Anterior cingulate cortex (tissue), 58 donors: ENCODE data around the gene GRAMD1A.
"Not testable (repeated sequence)": the region's sequence is repeated elsewhere in the genome, so short reads cannot be mapped to it uniquely, and the experiment has no call there.

ENCODE experiments used
- DNase-seq, 58 donors: peaks; one replicate each; lab custom pipeline; 2025; lab: John Stamatoyannopoulos, UW

The GRAMD1A gene

DNA sequence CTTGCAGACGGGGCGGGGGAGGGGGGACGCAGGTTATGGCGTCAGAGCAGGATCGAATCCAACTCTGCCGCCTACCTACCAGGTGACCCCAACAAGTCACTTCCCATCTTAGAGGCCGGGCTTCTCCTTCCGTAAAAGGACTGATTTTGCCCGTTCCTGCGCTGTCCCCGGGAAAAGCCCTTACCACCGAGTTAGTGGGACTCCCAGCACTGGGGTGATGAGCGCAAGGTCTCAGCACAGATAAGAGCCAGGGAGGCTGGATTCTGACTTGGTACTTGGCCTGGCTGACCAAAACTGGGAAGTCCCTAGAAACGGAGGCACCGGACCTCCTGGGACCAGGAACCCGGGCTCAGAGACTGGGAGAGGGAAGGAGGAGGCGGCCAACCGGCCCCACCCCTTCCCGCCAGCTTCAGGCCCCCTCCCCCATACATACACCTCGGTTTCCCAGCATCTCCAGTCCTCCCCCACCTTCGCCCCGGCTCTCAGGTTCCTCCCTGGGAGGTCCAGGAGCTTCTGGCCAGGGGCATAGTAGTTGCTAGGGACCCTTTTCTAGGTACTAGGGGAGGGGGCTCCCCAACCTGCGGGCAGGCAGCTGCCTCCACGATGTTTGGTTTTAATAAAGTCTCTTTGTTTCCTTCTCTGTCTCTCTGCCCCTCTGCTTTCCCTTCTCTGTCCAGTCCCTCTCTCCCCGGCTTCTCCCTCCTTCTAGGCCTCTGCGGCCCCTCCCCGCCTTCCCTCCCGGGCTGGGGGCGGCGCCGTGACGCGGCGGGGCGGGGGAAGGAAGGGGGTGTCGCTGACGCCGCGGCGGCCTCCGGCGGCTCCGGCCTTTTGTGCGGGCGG lies at the start of gene GRAMD1A:
TSS of gene GRAMD1A (plus strand) at position 826 of the 840 bp plus-strand sequence. CDS start 156 bp downstream, outside the sequence.
- peak in 57 of 58 donors; percentile 25 to 86 (median 72) for DNase-seq

DNA sequence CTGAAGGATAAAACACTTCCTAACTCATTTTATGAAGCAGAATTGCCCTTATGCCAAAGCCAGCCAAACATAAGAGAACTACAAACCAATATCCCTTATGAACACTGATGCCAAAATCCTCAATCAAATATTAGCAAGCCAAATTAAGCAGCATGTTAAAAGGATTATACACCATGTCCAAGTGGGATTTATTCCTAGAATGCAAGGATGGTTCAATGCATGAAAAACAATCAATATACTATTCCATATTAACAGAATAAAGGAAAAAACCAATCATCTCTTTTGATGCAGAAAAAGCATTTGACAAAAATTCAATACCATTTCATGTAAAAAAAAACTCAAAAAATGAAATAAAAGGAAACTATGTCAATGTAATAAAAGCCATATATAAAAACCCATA lies 47.0 kb upstream of the GRAMD1A start:
- no peak for DNase-seq

GRCh38 chr19:34957830-34958751 lies 42.0 kb upstream of the GRAMD1A start:
- DNase-seq: no peak

DNA sequence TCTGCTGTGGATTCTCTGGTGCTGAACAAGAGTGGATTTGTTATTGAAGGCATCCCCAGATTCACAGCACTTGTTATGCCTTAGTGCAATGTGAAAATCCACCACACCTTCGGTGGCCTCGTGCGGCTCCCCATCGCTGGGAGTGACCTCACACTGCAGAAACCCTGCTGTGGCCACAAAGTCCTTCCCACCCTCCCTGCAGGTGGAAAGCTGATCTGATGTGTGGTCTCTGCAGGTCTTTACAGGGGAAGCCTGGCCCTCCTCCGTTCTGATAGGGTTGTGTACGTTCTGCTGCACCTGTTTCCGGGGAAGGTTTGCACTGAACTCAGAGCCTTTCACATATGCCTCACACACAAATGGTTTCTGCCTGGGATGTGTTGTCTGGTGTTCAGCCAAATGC lies 41.1 kb upstream of the GRAMD1A start:
- no peak for DNase-seq

GRCh38 chr19:34960103-34960805 lies 39.9 kb upstream of the GRAMD1A start:
- no peak for DNase-seq

DNA sequence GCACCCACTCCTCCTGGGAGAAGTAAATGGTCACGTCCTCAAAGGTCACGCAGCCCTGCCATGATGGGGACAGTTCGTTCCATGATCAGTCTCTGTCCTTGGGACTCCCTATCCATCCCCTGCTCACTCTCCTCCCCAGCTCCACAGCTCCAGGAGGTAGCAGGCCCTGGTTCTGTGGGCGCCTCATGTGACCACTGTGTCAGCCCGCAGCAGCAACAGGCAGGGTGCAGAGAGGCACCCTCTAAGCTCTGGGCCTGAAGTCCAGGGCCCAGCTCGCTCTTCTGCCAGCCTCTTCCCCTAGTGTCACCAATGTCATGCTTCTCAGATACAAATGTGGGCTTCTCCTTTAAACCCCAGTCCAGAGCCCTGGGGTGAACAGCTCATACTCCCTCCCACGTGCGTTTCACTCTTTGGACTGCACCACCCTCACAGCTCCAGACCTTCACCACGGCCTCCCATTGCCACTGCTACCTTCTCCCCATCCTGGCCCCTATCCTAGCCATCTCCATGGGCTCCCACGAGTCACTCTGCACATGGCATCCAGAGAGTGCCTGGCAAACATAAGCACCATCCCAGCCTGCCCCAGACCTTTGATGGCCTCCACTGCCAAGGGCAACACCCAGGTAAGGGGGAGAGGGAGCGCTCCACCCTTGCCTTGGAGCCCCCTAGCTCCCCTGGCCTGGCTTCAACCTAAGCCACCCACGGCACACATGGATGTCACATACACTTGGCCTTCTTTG lies 39.0 kb upstream of the GRAMD1A start:
- DNase-seq: no peak

- no peak for DNase-seq
Observed at GRCh38 chr19:34961775-34962686, 38.1 kb upstream of the GRAMD1A start.

DNA sequence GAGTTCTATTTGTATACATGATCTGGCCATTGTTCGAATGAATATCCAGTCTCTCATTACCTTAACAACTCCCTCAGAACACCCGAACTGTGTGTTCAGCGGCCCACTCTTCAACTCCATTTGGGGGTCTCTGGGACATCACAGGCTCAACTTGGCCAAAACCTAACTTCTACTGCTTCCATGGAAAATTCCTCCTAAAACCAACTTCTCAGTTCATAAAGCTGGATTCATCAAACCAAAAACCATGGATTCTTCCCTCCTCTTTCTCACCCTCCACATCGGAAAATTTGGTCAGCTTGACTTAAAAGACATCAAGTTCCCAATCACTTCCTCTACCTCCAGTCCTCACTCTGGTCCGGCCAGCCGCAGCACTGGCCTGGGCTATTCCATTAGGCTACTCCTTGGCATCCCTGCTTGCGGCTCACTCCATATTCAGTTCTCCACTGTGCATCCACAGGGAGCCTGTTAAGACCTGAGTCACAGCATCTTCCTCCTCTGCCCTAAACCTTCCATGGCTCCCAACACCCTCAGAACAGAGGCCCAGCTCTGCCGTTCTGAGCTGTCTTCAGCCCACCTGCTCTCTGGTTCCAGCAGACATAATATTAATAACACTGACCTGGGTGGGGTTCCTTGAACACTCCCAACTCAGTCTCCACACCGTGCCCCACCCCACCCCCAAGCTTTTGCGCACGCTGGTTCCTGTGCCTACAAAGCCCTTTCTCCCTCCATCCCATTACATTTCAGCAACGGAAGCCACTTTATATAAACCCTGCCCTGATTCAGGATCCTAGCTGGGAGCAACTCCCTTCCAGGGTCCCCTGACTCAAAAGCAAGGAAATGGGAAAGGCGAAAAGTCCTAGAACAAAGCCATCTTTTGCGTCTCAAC lies 37.2 kb upstream of the GRAMD1A start:
- peak in 1 of 58 donors; percentile 14 for DNase-seq

- DNase-seq: peak in 40 of 58 donors; percentile 3 to 62 (median 29)
Observed at GRCh38 chr19:34963573-34964406, 36.3 kb upstream of the GRAMD1A start, which contains the start of gene ZNF792. ZNF792 (minus strand) TSS chr19:34964229; CDS start chr19:34963662, 567 bp downstream.

- no peak for DNase-seq
Observed at GRCh38 chr19:34964598-34964997, 35.5 kb upstream of the GRAMD1A start.

GRCh38 chr19:34965505-34965904 lies 34.6 kb upstream of the GRAMD1A start:
- DNase-seq: not testable (repeated sequence)

- no peak for DNase-seq
Observed at GRCh38 chr19:34967551-34967950, 32.6 kb upstream of the GRAMD1A start.

GRCh38 chr19:34969721-34970120 lies 30.4 kb upstream of the GRAMD1A start:
- no peak for DNase-seq

GRCh38 chr19:34970185-34970780 lies 29.8 kb upstream of the GRAMD1A start:
- DNase-seq: not testable (repeated sequence)

DNA sequence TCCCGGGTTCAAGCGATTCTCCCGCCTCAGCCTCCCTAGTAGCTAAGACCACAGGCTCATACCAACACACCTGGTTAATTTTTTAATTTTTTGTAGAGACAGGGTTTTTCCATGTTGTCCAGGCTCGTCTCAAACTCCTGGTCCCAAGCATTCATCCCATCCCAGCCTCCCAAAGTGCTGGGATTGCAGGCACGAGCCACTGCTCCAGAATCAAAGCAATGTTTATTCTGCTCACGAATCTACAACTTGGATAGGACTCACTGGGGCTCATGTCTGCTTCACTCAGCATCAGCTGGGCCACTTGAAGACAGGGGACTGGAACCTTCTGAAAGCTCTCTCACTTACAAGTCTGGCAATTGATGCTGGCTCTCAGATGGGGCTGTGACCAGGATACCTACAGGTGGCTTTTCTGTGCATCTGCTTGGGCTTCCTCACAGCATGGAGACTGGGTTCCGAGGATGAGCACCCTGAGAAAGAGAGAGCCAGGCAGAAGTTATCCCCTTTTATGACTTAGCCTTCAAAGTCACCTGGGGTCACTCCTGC lies 27.9 kb upstream of the GRAMD1A start:
- no peak for DNase-seq

- no peak for DNase-seq
Observed at GRCh38 chr19:34974646-34975045, 25.5 kb upstream of the GRAMD1A start.
